Measurements from ENCODE around the gene GTF2B. TPM values are rescaled to one million over a fixed set of nuclear protein-coding genes. Genes with fewer than 3 reads are reported as not detected.

The GTF2B gene
- total RNA-seq, 1 experiment from 2014 or later, result 31.8 TPM

DNA sequence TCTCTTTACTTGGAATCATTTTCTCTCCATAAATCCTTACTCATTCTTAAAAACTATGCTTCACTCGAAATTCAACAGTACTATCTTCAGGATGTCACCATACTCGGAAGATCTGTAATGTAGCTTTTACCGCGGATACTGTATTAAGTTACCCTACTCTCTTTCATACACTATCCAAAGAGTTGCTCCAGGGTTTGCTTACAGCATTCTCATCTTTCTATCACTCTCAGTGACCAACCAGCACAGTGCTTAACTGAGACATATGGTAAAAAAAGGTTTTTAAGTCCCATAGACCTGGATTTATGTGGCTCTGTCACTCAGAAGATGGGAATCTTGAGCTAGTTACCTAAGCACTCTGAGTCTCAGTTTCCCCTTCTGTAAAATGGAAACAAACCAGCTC is 15.8 kb downstream of the GTF2B start (continued):
- TF ChIP-seq REST (IDR thresholded peaks at IDR 0.05; ENCODE audit: low read depth), result no peak
- no peak for TF ChIP-seq SRF (IDR thresholded peaks at IDR 0.05; ENCODE audit: low read depth)
- no peak for TF ChIP-seq JUND (IDR thresholded peaks at IDR 0.05)
- TF ChIP-seq EZH2phosphoT487 (IDR thresholded peaks at IDR 0.05; ENCODE audit: borderline replicate concordance), result no peak

DNA sequence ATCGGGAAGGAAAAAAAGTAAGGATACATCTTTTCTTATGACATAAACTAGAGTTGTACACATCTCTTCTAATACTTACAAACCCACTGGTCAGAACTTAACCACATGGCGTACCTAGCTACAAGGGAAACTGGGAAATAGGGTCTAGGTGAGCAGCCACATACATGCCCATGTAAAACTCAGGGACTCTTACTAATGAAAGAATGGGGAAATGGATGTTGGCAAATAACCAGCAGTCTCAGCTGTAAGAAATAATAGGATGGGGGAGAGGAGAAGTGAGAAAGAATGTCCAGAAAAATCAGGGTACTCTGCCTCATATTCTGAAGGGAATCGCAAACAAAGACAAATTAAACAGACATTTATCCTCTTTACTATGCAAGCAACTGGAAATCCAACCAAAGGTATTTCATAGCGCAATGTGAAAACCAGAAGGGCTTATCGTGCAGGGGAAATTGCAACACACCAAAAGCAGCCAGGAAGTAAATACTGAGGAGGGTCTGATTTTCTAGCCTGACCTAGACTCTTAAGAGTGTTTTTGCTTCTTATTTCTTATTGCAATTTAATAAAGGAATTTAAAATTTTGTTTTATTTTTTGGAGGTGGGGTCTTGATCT is 17.5 kb downstream of the GTF2B start:
- H3K79me2 ChIP-seq (ENCODE audit: insufficient read depth, low read length), result peaks cover 83% of the 10 kb centered on the region
- ChIA-PET RAD21 (ENCODE audit: low non-redundant PET in 1 of 2, low total read pairs in 2 of 2, uncharacterized antibody in 2 of 2, unreplicated experiment in 2 of 2) (no interaction called here), CTCF (no interaction called here), POLR2A (interaction anchor here (2.4 kb wide), 1 partner anchor 17 kb away, joined by 6 read pairs; the partner anchor contains the start of gene GTF2B)
- DNase-seq (ENCODE audit: low read depth, low spot score) (no peak), ATAC-seq (no peak)
- no TSS peak for BruUV-seq (replicated peaks)
- H3K9ac ChIP-seq (ENCODE audit: low read length), result no peak overlapping the region
- no peak overlapping the region for H2AFZ ChIP-seq (ENCODE audit: low read depth, low read length, poor library complexity, severe bottlenecking)
- no peaks in the 10 kb centered on the region for H3K9me3 ChIP-seq (ENCODE audit: control insufficient read depth in 1 of 2, insufficient read depth in 1 of 2, low read depth in 1 of 2, low read length in 2 of 2)
- H4K20me1 ChIP-seq (ENCODE audit: insufficient read depth), result no peaks in the 10 kb centered on the region; the same call in 1 of the 2 replicates
- no peaks in the 10 kb centered on the region for H3K4me1 ChIP-seq (ENCODE audit: control insufficient read depth in 1 of 2, insufficient read depth in 2 of 2, low read length in 2 of 2)
- no peak for TF ChIP-seq TCF7L2 (IDR thresholded peaks at IDR 0.05; ENCODE audit: borderline replicate concordance, extremely low read depth, insufficient read depth, insufficient read length)
- TF ChIP-seq CBX3 (IDR thresholded peaks at IDR 0.05; ENCODE audit: low read depth), result no peak
- TF ChIP-seq, protein P1, sequence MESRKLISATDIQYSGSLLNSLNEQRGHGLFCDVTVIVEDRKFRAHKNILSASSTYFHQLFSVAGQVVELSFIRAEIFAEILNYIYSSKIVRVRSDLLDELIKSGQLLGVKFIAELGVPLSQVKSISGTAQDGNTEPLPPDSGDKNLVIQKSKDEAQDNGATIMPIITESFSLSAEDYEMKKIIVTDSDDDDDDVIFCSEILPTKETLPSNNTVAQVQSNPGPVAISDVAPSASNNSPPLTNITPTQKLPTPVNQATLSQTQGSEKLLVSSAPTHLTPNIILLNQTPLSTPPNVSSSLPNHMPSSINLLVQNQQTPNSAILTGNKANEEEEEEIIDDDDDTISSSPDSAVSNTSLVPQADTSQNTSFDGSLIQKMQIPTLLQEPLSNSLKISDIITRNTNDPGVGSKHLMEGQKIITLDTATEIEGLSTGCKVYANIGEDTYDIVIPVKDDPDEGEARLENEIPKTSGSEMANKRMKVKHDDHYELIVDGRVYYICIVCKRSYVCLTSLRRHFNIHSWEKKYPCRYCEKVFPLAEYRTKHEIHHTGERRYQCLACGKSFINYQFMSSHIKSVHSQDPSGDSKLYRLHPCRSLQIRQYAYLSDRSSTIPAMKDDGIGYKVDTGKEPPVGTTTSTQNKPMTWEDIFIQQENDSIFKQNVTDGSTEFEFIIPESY (IDR thresholded peaks at IDR 0.05; ENCODE audit: extremely low read depth, insufficient replicate concordance, low read length), result no peak
- no peak for TF ChIP-seq YY1 (IDR thresholded peaks at IDR 0.05; ENCODE audit: extremely low read depth, insufficient replicate concordance, low read depth, low read length)
- no peak for TF ChIP-seq POLR2AphosphoS5 (IDR thresholded peaks at IDR 0.05; ENCODE audit: low read depth, low read length)
- no peak for TF ChIP-seq JUND (IDR thresholded peaks at IDR 0.05)
- TF ChIP-seq ELF1 (IDR thresholded peaks at IDR 0.05; ENCODE audit: borderline replicate concordance, low read depth), result no peak
- TF ChIP-seq EGR1 (IDR thresholded peaks at IDR 0.05; ENCODE audit: low read depth), result no peak
- TF ChIP-seq ZNF274 (IDR thresholded peaks at IDR 0.05; ENCODE audit: low read depth, low read length), result no peak
- TF ChIP-seq SIN3A (IDR thresholded peaks at IDR 0.05; ENCODE audit: low read depth), result no peak
- TF ChIP-seq, protein P2, sequence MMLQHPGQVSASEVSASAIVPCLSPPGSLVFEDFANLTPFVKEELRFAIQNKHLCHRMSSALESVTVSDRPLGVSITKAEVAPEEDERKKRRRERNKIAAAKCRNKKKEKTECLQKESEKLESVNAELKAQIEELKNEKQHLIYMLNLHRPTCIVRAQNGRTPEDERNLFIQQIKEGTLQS (IDR thresholded peaks at IDR 0.05), result no peak
- TF ChIP-seq RAD21 (IDR thresholded peaks at IDR 0.05; ENCODE audit: low read depth), result no peak
- no peak for TF ChIP-seq ZFX (IDR thresholded peaks at IDR 0.05)
- TF ChIP-seq, protein P3, sequence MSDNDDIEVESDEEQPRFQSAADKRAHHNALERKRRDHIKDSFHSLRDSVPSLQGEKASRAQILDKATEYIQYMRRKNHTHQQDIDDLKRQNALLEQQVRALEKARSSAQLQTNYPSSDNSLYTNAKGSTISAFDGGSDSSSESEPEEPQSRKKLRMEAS (IDR thresholded peaks at IDR 0.05), result no peak
- no peak for TF ChIP-seq POLR2A (IDR thresholded peaks at IDR 0.05; ENCODE audit: borderline replicate concordance, extremely low read depth, insufficient read depth, insufficient read length)
- no peak for TF ChIP-seq SRF (IDR thresholded peaks at IDR 0.05; ENCODE audit: low read depth)
- no peaks in the 10 kb centered on the region for H3K27me3 ChIP-seq (ENCODE audit: insufficient read depth, low read length)
- no peak overlapping the region for H3K4me2 ChIP-seq (ENCODE audit: low read length)
- H3K36me3 ChIP-seq (ENCODE audit: control insufficient read depth in 1 of 2, insufficient read depth in 2 of 2, low read length in 2 of 2), result peaks cover 0 to 3% of the 10 kb centered on the region in 2 experiments; a peak in 1 of 4 replicates
- H3K4me3 ChIP-seq (replicated peaks in 1 of 2; ENCODE audit: low read depth in 1 of 2, low read length in 2 of 2), result no peak overlapping the region
- H3K9me2 ChIP-seq (ENCODE audit: insufficient read depth), result no peaks in the 10 kb centered on the region
- H3K27ac ChIP-seq (ENCODE audit: low read depth, low read length), result no peak overlapping the region
- intact Hi-C loops (cut with micrococcal nuclease), result no loop called here
